ENCODE data around the gene ANLN.

Gene ANLN

GRCh38 chr7:36420307-36420706, 30.6 kb downstream of the ANLN start:
- TF ChIP-seq, protein P1, sequence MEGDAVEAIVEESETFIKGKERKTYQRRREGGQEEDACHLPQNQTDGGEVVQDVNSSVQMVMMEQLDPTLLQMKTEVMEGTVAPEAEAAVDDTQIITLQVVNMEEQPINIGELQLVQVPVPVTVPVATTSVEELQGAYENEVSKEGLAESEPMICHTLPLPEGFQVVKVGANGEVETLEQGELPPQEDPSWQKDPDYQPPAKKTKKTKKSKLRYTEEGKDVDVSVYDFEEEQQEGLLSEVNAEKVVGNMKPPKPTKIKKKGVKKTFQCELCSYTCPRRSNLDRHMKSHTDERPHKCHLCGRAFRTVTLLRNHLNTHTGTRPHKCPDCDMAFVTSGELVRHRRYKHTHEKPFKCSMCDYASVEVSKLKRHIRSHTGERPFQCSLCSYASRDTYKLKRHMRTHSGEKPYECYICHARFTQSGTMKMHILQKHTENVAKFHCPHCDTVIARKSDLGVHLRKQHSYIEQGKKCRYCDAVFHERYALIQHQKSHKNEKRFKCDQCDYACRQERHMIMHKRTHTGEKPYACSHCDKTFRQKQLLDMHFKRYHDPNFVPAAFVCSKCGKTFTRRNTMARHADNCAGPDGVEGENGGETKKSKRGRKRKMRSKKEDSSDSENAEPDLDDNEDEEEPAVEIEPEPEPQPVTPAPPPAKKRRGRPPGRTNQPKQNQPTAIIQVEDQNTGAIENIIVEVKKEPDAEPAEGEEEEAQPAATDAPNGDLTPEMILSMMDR (IDR thresholded peaks at IDR 0.05) = no peak
- Histone ChIP-seq H3K27me3 (no peaks in the 10 kb centered on the region), H3K36me3 (peaks cover 43% of the 10 kb centered on the region), H3K9me3 (no peaks in the 10 kb centered on the region), H3K4me1 (ENCODE audit: control insufficient read depth in 1 of 2, insufficient read depth in 1 of 2, low read depth in 1 of 2, low read length in 1 of 2) (no peaks in the 10 kb centered on the region), H3K27ac (no peak overlapping the region), H3K4me3 (ENCODE audit: low read depth in 1 of 2, low read length in 1 of 2) (no peak overlapping the region)

DNA sequence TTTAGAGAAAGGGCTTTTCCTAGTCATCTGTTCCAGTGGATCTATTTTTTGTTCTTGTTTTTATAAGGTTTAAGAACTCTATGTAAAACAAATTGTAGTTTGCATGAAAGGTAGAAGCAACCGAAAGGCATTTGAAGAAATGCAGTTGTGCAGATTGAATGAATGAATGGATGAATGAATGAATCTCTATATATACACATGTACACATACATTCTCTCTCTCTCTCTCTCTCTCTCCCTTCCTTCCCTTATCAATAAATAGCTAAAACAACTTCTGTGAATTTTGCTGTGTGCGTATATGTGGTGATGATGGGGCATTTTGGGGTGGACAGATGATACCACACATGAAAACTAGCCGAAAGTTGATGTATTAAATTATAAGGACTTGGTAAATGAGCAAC, 32.4 kb downstream of the ANLN start:
- Histone ChIP-seq H3K4me1 (ENCODE audit: control insufficient read depth in 1 of 2, insufficient read depth in 1 of 2, low read depth in 1 of 2, low read length in 1 of 2) (no peaks in the 10 kb centered on the region), H3K27me3 (no peaks in the 10 kb centered on the region), H3K4me3 (ENCODE audit: low read depth in 1 of 2, low read length in 1 of 2) (no peak overlapping the region), H3K36me3 (peaks cover 48% of the 10 kb centered on the region), H3K9me3 (no peaks in the 10 kb centered on the region), H3K27ac (no peak overlapping the region)
- TF ChIP-seq, protein P1 (IDR thresholded peaks at IDR 0.05) = no peak

DNA sequence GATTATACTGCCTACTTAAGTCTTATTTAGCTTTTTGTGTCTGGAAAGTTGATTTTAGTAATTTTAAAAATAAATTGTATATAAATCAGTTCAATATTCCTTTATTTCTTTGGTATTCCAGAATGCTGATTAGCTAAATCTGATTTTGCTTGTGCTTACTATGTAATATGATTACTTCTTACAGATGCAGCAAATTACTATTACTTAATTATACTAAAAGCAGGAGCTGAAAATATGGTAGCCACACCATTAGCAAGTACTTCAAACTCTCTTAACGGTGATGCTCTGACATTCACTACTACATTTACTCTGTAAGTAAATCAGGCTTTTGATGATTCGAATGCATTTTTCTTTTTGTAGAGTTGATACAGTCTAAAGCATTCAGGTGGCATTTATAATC, 34.0 kb downstream of the ANLN start:
- Histone ChIP-seq H3K27ac (no peak overlapping the region), H3K9me3 (no peaks in the 10 kb centered on the region), H3K27me3 (no peaks in the 10 kb centered on the region), H3K36me3 (peaks cover 42% of the 10 kb centered on the region), H3K4me3 (ENCODE audit: low read depth in 1 of 2, low read length in 1 of 2) (no peak overlapping the region), H3K4me1 (ENCODE audit: control insufficient read depth in 1 of 2, insufficient read depth in 1 of 2, low read depth in 1 of 2, low read length in 1 of 2) (no peaks in the 10 kb centered on the region)
- TF ChIP-seq, protein P1 (IDR thresholded peaks at IDR 0.05) = no peak

DNA sequence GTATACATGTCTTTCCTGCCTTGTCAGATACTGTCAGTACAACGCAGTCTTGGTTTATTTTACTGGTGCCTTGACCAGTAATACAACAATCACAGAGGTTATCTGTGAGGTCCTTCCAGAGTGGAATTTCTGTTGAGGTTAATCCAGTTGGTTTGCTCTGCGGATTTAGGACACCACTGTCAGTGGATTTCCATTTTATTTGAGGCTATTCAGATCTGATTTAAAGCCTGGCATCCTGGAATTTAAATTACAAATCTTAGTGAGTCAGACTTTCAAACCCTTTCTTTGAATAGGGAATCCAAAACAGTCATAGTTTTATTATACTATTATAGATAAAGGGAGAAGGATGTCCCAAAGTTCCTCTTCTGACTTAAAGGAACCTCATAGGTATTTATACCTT, 40.5 kb downstream of the ANLN start:
- Histone ChIP-seq H3K36me3 (peaks cover 28% of the 10 kb centered on the region), H3K27me3 (no peaks in the 10 kb centered on the region), H3K27ac (no peak overlapping the region), H3K4me3 (ENCODE audit: low read depth in 1 of 2, low read length in 1 of 2) (no peak overlapping the region), H3K4me1 (ENCODE audit: control insufficient read depth in 1 of 2, insufficient read depth in 1 of 2, low read depth in 1 of 2, low read length in 1 of 2) (no peaks in the 10 kb centered on the region), H3K9me3 (no peaks in the 10 kb centered on the region)
- TF ChIP-seq, protein P1 (IDR thresholded peaks at IDR 0.05) = no peak

GRCh38 chr7:36430881-36431280, 41.2 kb downstream of the ANLN start:
- Histone ChIP-seq H3K4me3 (ENCODE audit: low read depth in 1 of 2, low read length in 1 of 2) (no peak overlapping the region), H3K4me1 (ENCODE audit: control insufficient read depth in 1 of 2, insufficient read depth in 1 of 2, low read depth in 1 of 2, low read length in 1 of 2) (no peaks in the 10 kb centered on the region), H3K27ac (no peak overlapping the region), H3K36me3 (peaks cover 23% of the 10 kb centered on the region), H3K9me3 (no peaks in the 10 kb centered on the region), H3K27me3 (no peaks in the 10 kb centered on the region)
- TF ChIP-seq, protein P1 (IDR thresholded peaks at IDR 0.05) = no peak

DNA sequence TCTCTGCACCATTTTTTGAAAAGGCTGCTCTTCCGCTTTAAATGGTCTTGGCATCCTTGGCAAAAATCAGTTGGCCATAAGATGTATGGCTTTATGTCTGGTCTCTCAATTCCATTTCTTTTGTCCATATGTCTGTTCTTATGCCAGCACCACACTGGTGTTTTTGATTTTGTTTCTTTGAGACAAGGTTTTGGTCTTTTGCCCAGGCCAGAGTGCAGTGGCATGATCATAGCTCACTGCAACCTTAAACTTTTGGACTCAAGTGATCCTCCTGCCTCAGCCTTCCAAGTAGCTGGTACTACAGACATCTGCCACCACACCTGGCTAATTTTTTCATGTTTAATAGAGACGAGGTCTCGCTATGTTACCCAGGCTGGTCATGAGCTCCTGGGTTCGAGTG, 48.5 kb downstream of the ANLN start:
- Histone ChIP-seq H3K27ac (no peak overlapping the region), H3K36me3 (peaks cover 14% of the 10 kb centered on the region), H3K4me3 (ENCODE audit: low read depth in 1 of 2, low read length in 1 of 2) (no peak overlapping the region), H3K4me1 (ENCODE audit: control insufficient read depth in 1 of 2, insufficient read depth in 1 of 2, low read depth in 1 of 2, low read length in 1 of 2) (peaks cover 13 to 17% of the 10 kb centered on the region in 2 experiments), H3K9me3 (no peaks in the 10 kb centered on the region), H3K27me3 (no peaks in the 10 kb centered on the region)
- TF ChIP-seq, protein P1 (IDR thresholded peaks at IDR 0.05) = no peak
